ENCODE results near the gene NEO1.

Gene NEO1, protein sequence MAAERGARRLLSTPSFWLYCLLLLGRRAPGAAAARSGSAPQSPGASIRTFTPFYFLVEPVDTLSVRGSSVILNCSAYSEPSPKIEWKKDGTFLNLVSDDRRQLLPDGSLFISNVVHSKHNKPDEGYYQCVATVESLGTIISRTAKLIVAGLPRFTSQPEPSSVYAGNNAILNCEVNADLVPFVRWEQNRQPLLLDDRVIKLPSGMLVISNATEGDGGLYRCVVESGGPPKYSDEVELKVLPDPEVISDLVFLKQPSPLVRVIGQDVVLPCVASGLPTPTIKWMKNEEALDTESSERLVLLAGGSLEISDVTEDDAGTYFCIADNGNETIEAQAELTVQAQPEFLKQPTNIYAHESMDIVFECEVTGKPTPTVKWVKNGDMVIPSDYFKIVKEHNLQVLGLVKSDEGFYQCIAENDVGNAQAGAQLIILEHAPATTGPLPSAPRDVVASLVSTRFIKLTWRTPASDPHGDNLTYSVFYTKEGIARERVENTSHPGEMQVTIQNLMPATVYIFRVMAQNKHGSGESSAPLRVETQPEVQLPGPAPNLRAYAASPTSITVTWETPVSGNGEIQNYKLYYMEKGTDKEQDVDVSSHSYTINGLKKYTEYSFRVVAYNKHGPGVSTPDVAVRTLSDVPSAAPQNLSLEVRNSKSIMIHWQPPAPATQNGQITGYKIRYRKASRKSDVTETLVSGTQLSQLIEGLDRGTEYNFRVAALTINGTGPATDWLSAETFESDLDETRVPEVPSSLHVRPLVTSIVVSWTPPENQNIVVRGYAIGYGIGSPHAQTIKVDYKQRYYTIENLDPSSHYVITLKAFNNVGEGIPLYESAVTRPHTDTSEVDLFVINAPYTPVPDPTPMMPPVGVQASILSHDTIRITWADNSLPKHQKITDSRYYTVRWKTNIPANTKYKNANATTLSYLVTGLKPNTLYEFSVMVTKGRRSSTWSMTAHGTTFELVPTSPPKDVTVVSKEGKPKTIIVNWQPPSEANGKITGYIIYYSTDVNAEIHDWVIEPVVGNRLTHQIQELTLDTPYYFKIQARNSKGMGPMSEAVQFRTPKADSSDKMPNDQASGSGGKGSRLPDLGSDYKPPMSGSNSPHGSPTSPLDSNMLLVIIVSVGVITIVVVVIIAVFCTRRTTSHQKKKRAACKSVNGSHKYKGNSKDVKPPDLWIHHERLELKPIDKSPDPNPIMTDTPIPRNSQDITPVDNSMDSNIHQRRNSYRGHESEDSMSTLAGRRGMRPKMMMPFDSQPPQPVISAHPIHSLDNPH (N-terminal part only)

DNA sequence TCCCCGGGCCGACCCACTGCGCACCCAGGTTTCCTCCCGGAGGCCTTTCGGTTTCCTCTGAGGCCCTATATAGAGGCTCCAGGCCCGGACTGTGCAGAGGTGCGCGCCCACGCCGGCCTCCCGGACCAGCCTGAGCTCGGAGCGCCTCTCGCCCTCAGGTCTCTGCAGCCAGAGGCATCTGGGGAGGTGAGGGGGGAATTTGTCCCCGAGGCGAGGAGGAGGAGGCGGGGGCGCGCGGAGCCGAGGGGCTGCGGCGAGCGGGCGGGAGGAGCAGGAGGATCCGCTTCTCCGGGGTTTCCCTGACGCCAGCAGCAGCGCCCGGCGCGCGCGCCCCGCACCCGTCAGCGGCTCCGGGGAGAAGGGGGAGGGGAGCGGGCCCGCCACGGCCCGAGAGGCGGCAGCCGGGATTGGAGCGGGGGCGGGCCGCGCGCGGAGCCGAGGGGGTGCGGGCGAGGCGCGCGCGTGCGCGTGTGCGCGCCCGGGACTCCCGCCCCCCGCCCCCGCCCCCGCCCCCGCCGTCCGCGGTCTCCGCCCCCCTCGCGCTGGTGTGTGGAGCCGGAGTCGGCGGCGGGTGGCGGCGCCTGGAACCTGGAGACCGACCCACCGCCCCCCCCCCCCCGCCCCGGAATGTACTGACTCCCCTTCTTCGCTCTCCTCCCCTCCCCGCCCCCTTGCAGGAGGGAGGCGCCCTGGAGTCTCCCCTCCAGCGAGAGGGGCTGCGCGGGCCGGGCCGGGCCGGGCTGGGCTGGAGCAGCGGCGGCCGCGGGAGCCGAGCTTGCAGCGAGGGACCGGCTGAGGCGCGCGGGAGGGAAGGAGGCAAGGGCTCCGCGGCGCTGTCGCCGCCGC, at the start of gene NEO1:
Gene NEO1 (plus strand): TSS at position 657 of the 846 bp plus-strand sequence. CDS start 213 bp downstream, outside the sequence.
- in situ Hi-C loops (cut with MboI; ENCODE audit: low sequenced_read_pairs): no loop called here

DNA sequence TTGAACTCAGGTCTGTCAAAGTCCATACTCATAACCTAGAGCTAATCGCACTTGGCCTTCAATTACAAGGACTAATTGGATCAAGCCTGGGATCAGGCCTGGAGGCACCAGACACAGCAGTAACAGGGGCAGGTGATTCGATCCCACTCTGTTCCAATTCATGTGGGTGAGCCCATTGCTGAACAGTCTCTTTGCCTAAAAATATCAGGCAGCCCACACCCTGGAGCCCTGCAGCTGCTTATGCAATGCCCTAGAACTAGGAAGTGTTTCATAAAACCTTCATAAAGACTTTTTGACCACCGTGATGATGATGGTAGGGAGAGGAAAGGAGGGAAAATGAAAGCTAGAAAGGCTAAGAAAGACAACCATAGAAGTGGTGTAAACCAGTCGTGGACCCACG, 47.8 kb upstream of the NEO1 start:
- in situ Hi-C loops (cut with MboI; ENCODE audit: low sequenced_read_pairs): no loop called here

DNA sequence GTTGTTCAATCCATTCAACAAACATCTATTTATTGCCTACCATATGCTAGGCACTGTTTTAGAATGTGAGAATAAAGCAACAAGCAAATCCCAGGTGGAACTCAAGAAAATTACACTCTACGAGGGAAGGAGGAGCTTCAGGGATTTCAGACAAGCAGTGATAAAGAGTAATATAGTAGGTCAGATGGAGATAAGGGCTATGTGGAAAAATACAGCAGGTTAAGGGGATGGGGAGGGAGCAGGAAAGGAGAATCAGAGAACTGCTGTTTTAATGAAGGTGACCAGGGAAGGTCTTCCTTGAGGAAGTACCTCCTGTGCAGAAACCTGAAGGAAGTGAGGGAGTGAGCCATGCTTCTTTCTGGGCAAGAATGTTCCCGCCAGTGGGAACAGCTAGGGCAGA, 47.2 kb upstream of the NEO1 start:
- in situ Hi-C loops (cut with MboI; ENCODE audit: low sequenced_read_pairs): no loop called here

DNA sequence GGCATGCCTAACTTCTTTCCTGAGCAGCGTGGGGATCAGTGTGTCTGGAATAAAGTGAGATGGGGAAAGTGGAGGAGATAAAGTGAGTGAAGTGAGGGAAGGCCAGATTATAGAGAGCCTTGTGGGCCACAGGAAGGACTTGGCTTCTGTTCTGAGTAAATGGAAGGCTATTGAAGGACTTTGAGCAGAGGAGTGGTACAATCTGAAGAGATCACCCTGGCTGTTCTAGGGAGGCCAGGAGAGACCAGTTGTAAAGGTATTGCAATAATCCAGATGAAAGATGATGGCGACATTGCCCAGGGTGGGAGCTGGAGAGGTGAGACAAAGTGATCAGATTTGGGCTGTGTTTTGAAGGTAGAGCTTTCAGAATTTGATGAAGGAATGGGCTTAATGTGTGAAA, 46.8 kb upstream of the NEO1 start:
- in situ Hi-C loops (cut with MboI; ENCODE audit: low sequenced_read_pairs): no loop called here

DNA sequence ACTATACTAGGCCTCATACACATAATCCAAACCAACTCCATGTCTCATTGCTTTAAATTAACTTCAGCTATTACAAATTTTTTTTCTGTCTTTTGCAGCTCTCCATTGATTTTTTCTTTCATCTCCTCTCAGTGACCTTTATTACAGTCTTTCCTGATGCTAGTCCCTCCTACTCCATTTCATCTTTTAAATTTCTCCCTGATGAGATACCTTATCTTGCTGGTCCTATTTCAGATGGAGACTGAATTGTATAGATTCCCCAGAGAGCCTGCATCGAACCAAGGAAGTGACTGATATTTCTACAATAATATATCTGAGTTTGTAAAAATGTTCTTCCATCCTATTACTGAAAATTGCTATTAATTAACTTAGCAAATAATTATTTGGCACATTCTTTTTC, 45.7 kb upstream of the NEO1 start:
- in situ Hi-C loops (cut with MboI; ENCODE audit: low sequenced_read_pairs): no loop called here

DNA sequence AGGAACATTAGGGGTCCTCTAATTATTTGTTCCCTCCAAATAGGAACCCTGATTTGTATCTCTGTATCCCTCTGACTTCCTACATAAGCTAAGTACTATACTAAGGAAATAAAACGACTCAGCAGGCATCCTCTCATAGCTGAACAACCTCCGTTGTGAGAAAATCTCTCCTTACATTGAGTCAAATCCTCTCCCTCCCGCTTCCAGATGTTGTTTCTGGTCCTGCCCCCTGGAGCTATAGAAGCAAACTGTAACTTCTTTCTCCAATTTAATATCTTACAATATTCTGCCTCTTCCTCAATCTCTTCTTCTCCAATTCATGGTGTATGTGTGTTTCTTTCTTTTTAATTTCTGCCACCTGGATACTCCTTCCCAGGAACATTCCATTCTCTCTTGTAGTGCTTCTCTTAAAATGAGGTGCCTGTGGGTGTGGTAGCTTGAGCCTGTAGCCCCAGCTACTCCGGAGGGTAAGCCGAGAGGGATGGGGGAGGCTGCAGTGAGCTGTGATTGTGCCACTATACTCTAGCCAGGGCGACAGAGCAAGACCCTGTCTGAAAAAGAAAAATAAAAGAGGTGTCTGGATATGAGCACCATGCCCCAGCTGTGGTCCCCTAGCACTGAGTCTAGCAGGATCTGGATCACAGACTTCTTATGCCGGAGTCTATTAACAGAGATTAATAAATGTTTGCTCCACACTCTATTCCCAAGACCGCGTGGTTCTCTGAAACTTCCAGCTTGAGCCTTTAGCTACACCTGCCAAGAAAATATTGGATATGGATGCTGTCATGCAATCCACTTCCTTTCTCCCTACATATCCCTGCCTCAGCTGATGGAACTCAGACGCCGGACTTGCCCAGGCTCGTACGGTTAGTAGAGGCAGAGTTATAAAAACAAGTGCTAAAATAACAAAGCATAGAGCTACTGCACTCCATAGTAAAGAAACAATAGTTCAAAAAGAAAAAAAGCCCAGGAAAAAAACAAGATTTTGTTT, 42.9 kb upstream of the NEO1 start:
- in situ Hi-C loops (cut with MboI; ENCODE audit: low sequenced_read_pairs): no loop called here

DNA sequence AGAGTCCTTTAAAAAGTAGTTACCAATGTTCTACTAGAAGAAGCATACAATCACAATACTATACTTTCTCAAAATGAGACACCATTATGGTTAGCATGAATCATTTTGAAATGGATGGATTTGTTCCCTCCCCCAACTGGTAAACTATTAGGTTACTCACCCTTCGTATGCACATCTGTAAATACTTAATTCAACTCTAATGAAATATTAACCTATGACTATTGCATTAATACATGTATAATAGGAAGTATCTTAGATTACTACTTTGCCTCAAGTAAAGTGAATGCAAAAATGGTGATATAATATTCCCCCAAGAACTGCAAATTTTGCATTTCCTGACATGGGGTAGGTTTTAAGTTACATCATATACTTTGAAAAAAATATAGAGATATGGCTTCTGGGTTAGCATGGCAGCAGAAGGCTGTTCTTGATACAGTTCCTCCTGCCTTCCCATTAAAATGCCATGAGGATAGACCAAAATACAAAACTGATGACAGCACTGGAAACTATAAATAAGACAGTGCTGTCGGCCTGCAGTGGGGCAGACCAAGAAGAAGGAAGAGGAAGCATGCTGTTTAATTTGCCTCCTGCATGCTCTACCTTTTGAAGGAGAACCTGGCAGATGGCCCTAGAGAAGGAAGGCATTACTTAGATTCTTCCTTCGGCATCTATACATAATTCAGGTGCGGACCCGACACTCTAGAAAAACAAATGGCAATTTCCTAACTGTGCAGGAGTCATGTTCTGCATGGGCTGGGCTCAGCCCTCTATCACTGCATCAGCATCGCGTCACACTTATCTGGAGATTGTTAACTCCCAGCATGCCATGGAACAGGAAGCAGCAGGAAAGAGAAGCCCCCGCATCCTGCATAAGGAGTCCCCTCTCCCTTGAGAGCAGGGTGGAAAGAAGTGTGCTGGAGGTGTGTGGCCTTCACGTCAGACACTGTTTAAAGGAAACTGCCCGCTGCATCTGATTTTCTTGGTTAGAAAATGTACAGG, 41.8 kb upstream of the NEO1 start:
- in situ Hi-C loops (cut with MboI; ENCODE audit: low sequenced_read_pairs): no loop called here

DNA sequence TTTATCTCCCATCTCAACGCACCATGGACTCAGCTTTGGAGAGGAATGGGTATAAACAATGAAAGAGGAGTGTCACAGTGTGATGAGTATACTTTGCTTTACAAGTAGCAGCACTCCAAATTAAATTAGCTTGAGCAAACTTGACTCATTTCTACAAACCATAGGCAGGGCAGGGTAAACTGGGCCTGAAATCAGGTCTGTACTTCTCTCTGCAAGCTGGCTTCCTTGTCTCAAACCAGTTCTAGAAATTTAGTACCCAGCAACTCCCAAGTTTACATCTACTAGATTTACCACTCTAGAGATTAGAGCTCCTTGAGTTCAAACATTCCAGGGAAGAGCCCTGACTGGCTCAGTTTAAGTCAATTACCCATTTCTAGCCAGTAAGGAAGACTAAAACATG, 37.4 kb upstream of the NEO1 start:
- in situ Hi-C loops (cut with MboI; ENCODE audit: low sequenced_read_pairs): no loop called here

DNA sequence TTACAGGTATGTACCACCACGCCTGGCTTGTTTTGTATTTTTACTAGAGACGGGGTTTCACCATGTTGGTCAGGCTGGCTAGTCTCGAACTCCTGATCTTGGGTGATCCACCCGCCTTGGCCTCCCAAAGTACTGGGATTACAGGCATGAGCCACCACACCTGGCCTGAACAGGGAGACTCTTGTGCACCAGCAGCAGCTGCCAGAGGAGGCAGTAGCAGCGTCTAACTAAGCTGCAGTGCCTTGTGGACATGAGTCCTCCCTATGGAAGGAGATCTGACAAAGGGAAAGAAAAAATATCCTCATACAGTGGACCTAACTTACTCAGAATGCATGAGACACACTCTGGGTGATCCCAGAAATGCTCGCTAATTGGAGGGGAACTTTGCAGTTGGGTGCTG, 36.8 kb upstream of the NEO1 start:
- in situ Hi-C loops (cut with MboI; ENCODE audit: low sequenced_read_pairs): no loop called here

DNA sequence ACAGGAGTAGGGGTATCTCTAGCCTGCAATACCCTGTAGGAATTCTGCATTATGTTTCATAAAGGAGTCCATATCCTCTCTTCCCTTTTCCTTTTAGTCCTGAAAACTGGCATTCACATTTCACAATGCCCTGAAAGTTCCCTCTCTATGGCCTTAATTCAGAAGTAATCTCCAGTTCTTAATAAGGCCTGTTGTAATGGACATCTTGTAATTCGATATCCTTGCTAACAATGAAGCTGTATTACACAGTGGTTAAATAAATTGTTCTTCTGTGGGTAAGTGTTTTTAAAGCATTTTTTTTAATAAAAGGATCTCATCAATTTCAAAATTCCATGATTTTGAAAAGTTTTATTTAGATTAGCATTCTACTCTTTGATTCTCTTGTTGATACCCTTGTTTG, 34.3 kb upstream of the NEO1 start:
- in situ Hi-C loops (cut with MboI; ENCODE audit: low sequenced_read_pairs): no loop called here

DNA sequence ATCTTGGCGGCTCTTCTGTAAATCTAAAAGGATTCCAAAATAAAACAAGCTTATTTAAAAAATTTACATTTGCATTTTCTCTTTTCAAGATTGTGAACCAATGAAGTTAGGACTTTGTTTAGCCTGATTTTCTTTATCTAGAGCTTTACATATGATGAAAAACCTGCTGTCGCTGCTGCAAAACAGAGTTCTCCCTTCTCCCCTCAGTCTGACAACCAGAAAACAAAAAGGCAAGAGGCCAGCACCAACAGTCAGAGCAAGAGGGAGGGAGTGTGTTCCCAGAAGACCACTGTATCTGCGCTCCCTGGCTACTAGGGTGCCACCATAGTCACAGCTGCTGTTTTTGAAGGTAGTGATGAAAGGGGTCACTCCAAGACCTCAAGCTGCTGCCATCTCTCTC, 33.1 kb upstream of the NEO1 start:
- in situ Hi-C loops (cut with MboI; ENCODE audit: low sequenced_read_pairs): no loop called here

DNA sequence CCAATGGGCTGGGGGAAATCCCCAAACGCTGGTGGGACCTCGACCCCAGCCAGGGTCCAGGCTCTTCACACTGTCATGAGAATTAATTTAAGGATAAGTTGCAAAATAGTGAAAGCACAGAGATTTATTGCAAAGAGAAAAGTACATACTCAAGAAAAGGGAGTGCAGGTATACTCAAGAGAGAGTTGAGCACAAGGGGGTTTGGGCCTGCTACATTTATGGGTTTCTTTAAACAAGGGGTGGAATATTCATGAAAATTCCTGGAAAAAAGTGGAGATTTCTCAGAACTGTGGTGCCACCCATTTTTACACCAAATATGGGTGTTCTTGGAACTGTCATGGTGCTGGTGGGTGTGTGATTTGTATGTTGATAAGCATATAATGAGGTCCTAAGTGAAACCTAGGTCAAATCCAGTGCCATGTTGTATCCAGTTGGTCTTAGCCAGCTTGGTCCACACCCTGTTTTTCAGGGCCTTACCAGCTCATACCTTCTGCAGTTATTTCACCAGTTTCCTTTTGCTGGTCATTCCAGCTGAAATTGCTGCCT, 32.6 kb upstream of the NEO1 start:
- in situ Hi-C loops (cut with MboI; ENCODE audit: low sequenced_read_pairs): no loop called here

DNA sequence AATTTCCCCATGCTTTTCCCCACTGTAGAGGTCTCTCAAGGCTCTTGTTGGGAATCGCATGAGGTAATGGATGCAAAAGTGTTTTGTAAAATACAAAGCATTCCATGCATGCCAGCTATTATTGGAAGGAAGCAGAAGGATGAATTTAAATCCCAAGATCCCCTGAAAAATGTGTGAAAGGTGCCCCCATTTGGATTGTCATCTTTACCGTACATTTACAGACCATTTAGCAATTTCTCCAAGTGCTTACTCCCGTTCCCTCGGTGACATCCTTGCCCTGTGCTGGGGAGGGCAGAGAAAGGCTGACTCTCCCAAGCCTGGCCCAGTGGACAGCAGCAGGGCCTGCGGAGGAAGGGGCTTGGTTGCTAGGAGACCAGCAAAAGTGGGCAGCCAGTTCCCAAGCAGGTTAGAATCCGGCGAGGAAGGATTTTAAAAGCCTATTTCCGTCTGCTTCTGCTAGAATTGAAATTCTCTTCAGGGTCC, 31.1 kb upstream of the NEO1 start:
- in situ Hi-C loops (cut with MboI; ENCODE audit: low sequenced_read_pairs): no loop called here

DNA sequence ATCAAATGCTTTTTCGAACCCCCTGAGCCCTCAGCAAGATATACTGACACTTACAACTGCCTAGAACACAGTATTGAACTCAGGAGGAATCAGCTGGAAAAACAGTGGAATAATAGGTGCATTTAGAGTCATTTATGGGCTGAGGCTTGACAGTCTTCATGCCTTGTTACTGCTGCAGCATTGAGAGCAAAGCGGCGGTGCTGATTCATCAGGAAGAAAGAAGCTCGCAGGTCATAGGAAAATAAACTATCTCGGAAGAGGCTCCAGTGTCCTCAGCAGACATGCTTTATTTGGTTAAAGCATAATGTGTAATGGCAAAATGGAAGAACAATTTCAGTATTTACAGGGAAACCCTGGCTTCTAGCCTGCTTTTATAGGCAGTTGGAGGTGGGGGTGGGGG, 30.1 kb upstream of the NEO1 start:
- in situ Hi-C loops (cut with MboI; ENCODE audit: low sequenced_read_pairs): no loop called here

DNA sequence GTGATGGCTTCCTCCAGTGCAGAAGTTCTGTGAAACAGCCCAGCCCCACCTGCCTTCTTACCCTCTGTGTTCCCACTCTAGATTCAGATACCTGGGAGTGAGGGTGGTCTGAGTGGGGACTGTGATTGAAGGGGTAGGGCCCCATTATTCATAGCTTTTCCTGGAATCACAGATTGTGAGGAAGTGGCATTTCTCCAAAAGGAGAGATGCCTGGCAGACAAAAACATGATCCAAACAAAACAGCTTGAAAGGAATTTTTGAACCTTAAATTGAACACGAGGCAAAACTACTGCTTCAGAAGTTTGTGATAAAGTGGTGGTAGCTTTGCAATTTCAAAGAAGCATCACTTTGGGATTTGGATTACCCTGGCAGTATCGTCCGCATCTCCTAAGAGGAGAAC, 29.2 kb upstream of the NEO1 start:
- in situ Hi-C loops (cut with MboI; ENCODE audit: low sequenced_read_pairs): no loop called here

DNA sequence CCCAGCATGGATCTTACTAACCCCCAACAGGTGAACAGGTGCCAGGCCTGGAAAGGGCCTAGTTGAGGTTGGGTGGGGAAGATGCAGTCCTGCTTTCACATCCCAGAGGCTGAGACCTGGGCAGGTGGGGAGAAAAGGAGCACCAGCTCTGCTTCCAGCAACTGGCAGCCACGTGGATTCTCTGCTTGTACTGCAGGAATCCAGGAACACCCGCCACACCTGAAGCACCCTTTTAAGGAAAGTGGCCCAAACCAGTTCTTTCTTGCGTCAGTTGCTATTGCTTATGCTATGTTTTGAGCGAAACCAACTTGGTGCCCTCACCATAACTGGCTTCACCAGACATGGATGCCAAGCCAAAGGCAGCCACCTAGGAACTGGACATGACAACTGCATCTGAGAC, 28.1 kb upstream of the NEO1 start:
- in situ Hi-C loops (cut with MboI; ENCODE audit: low sequenced_read_pairs): no loop called here

DNA sequence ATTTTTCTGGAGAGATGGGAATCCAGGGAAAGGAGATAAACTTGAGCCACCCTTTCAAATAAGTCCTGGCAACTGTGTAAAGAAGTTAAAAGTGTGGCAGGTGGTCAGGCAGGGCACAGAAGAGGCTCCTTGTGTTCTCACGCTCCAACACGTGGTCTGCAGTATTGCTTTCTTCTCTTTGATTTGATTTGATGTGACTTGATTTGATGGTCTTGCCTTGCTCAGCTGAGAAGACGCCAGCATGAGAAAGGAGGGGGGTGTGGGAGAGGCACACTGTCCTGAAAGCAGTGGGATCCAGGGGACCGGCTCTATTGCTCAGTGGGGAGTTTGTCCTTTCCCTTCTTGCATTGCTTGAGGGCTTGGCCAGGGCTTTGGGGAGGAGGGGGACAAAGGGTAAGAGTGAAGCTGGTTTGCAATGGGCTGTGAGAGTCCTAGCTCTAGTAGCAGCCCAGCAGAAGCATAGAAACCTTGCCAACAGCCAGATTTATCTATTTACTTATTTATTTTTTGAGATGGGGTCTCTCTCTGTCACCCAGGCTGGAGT, 25.7 kb upstream of the NEO1 start:
- in situ Hi-C loops (cut with MboI; ENCODE audit: low sequenced_read_pairs): no loop called here
